Esophagus muscularis mucosa (tissue), 3 donors: Measurements from ENCODE around the gene SYTL1.

Source experiments
- EP300 ChIP-seq: sonication (generic); formaldehyde crosslinking; IDR thresholded peaks from one replicate; pipeline ENCODE4 v1.6.1; 2017; ENCODE audit warnings: antibody characterized with exemption
- TF ChIP-seq, protein P1 (sequence below), 3 experiments: fragments of 200-600 bp in 2 of 3; fragments of 450-650 bp in 1 of 3; sonication (generic) in 2 of 3; IDR thresholded peaks; one replicate each; pipeline ENCODE4 v1.5.1; 2017 to 2019; ENCODE audit warnings: antibody characterized with exemption in 3 of 3, mild to moderate bottlenecking in 2 of 3, moderate library complexity in 1 of 3

DNA sequence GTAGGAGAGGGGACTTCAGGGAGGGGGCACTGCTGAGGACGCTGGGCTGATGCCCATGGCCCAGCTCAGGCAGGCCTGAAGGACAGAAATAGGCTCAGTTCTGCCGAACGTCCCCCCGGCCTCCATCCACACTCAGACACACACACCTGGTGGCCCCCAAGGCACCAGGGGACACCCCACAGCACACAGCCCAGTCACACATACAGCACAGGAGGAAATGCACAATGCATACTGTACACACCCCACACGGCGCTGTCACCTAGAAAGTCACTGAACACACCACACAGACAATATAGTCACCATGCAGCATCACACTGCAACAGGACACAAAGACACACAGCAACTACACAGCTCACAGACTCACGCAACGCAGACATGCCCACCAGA lies 562 bp downstream of the SYTL1 start:
- TF ChIP-seq EP300 = no peak
- TF ChIP-seq, protein P1, sequence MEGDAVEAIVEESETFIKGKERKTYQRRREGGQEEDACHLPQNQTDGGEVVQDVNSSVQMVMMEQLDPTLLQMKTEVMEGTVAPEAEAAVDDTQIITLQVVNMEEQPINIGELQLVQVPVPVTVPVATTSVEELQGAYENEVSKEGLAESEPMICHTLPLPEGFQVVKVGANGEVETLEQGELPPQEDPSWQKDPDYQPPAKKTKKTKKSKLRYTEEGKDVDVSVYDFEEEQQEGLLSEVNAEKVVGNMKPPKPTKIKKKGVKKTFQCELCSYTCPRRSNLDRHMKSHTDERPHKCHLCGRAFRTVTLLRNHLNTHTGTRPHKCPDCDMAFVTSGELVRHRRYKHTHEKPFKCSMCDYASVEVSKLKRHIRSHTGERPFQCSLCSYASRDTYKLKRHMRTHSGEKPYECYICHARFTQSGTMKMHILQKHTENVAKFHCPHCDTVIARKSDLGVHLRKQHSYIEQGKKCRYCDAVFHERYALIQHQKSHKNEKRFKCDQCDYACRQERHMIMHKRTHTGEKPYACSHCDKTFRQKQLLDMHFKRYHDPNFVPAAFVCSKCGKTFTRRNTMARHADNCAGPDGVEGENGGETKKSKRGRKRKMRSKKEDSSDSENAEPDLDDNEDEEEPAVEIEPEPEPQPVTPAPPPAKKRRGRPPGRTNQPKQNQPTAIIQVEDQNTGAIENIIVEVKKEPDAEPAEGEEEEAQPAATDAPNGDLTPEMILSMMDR (IDR thresholded peaks at IDR 0.05) = no peak
